GM10248 (cell line): ENCODE data around the gene CDIP1.

Experiments
- CTCF ChIA-PET: fragments of 300-600 bp; sonication (Branson Sonifier 250); formaldehyde crosslinking; extraction: SDS; loops from one replicate; lab custom pipeline; 2021; ENCODE audit warnings: antibody characterized with exemption; lab: Yijun Ruan, JAX
- POLR2A ChIA-PET: fragments of 350-650 bp; sonication (Branson Sonifier 250); formaldehyde crosslinking; extraction: SDS; loops from one replicate; lab custom pipeline; 2020; ENCODE audit warnings: antibody characterized with exemption; lab: Yijun Ruan, JAX
- DNase-seq: peaks from one replicate; pipeline ENCODE4 v3.0.0; 2012; ENCODE audit errors: extremely low spot score
- CTCF ChIP-seq: IDR thresholded peaks from 2 replicates; pipeline ENCODE4 v1.5.1; 2012; ENCODE audit warnings: mild to moderate bottlenecking, low read depth; ENCODE audit errors: extremely low read depth, missing control alignments, control extremely low read depth

CDIP1 gene

GRCh38 chr16:4491898-4492297 lies 46.7 kb downstream of the CDIP1 start:
- TF ChIP-seq CTCF: no peak
- POLR2A ChIA-PET: no interaction called here
- no peak for DNase-seq
- CTCF ChIA-PET: interaction anchor here (0.6 to 2.3 kb wide), 6 partner anchors 14 to 132 kb away, joined by 3 to 6 read pairs (median 4); partner anchors contain the start of genes HMOX2 and MGRN1

GRCh38 chr16:4489030-4489429 lies 49.5 kb downstream of the CDIP1 start:
- no peak for TF ChIP-seq CTCF
- ChIA-PET CTCF (interaction anchor here (0.9 to 2.0 kb wide), 4 partner anchors 10 to 60 kb away, joined by 3 to 6 read pairs (median 3); partner anchors contain the start of gene HMOX2), POLR2A (no interaction called here)
- no peak for DNase-seq

GRCh38 chr16:4488499-4488967 lies 50.0 kb downstream of the CDIP1 start:
- no peak for TF ChIP-seq CTCF
- ChIA-PET CTCF (interaction anchor here (0.9 to 2.0 kb wide), 3 partner anchors 10 to 17 kb away, joined by 3 to 6 read pairs (median 3); partner anchors contain the start of gene HMOX2), POLR2A (no interaction called here)
- no peak for DNase-seq

GRCh38 chr16:4487955-4488498 lies 50.5 kb downstream of the CDIP1 start:
- CTCF ChIA-PET: interaction anchor here (2.0 to 2.7 kb wide), 2 partner anchors 12 to 19 kb away, joined by 6 to 19 read pairs; partner anchors contain the start of gene HMOX2
- DNase-seq: no peak
- TF ChIP-seq CTCF: no peak
- POLR2A ChIA-PET: interaction anchor here (0.6 to 0.7 kb wide), 2 partner anchors 13 to 898 kb away, joined by 4 to 6 read pairs; partner anchors contain the start of gene NMRAL1

GRCh38 chr16:4486126-4486893 lies 52.3 kb downstream of the CDIP1 start:
- no peak for DNase-seq
- ChIA-PET POLR2A (no interaction called here), CTCF (interaction anchor here (0.7 to 2.7 kb wide), 5 partner anchors 10 to 233 kb away, joined by 3 to 19 read pairs (median 4); partner anchors contain the start of gene HMOX2)
- no peak for TF ChIP-seq CTCF

GRCh38 chr16:4481963-4482362 lies 56.6 kb downstream of the CDIP1 start:
- ChIA-PET CTCF (interaction anchor here (1.4 kb wide), 1 partner anchor 15 kb away, joined by 3 read pairs; no protein-coding TSS in a partner anchor), POLR2A (no interaction called here)
- DNase-seq: no peak
- TF ChIP-seq CTCF: no peak
